ENCODE data around the gene CDIP1. TPM values are rescaled to one million over a fixed set of nuclear protein-coding genes. Genes with fewer than 3 reads are reported as not detected.

Gene CDIP1
- total and polyA plus RNA-seq, 2 experiments from 2014 or later, result 22.0 to 33.3 TPM

GRCh38 chr16:4539716-4540284 is 1.2 kb upstream of the CDIP1 start:
- Histone ChIP-seq H3K36me3 (replicated peaks; ENCODE audit: insufficient read depth, low read depth) (no peaks in the 10 kb centered on the region), H3K79me2 (peaks cover 34% of the 10 kb centered on the region), H3K9me2 (replicated peaks; ENCODE audit: insufficient read depth) (no peaks in the 10 kb centered on the region), H3K27ac (no peak overlapping the region), H2AFZ (no peak overlapping the region), H4K20me1 (ENCODE audit: insufficient read depth, poor library complexity, severe bottlenecking) (peaks cover 23% of the 10 kb centered on the region), H3K27me3 (no peaks in the 10 kb centered on the region), H3K4me2 (no peak overlapping the region), H3K9me3 (ENCODE audit: low read depth) (no peaks in the 10 kb centered on the region), H3K4me3 (no peak overlapping the region), H3K4me1 (ENCODE audit: insufficient read depth) (peaks cover 8% of the 10 kb centered on the region)
- TF ChIP-seq CTCF (IDR thresholded peaks at IDR 0.05; ENCODE audit: poor library complexity) (no peak), EZH2phosphoT487 (IDR thresholded peaks at IDR 0.05; ENCODE audit: low read depth, severe bottlenecking, unreplicated experiment) (no peak), EZH2 (IDR thresholded peaks at IDR 0.05; ENCODE audit: borderline replicate concordance) (no peak)
- WGBS (ENCODE audit: low lambda C conversion rate, missing lambda C conversion rate), result 96% methylated on average over 2 of the region's 2 CpGs
- DNase-seq (ENCODE audit: low spot score), result no peak

GRCh38 chr16:4537376-4538343 is 913 bp downstream of the CDIP1 start:
- Histone ChIP-seq H3K9me2 (replicated peaks; ENCODE audit: insufficient read depth) (no peaks in the 10 kb centered on the region), H3K4me3 (peak overlapping the region; percentile 94), H3K9me3 (ENCODE audit: low read depth) (no peaks in the 10 kb centered on the region), H3K36me3 (replicated peaks; ENCODE audit: insufficient read depth, low read depth) (no peaks in the 10 kb centered on the region), H3K4me1 (ENCODE audit: insufficient read depth) (peaks cover 8% of the 10 kb centered on the region), H3K4me2 (peak overlapping the region; percentile 97), H4K20me1 (ENCODE audit: insufficient read depth, poor library complexity, severe bottlenecking) (peaks cover 24% of the 10 kb centered on the region), H3K27ac (peak overlapping the region; percentile 94), H3K27me3 (no peaks in the 10 kb centered on the region), H2AFZ (peak overlapping the region; percentile 56), H3K79me2 (peaks cover 52% of the 10 kb centered on the region)
- WGBS (ENCODE audit: low lambda C conversion rate, missing lambda C conversion rate), result 14% methylated on average over 62 of the region's 75 CpGs
- no peak for TF ChIP-seq EZH2phosphoT487 (IDR thresholded peaks at IDR 0.05; ENCODE audit: low read depth, severe bottlenecking, unreplicated experiment)
- TF ChIP-seq EZH2 (IDR thresholded peaks at IDR 0.05; ENCODE audit: borderline replicate concordance), result no peak
- no peak for TF ChIP-seq CTCF (IDR thresholded peaks at IDR 0.05; ENCODE audit: poor library complexity)
- no peak for DNase-seq (ENCODE audit: low spot score)

- Histone ChIP-seq H4K20me1 (ENCODE audit: insufficient read depth, poor library complexity, severe bottlenecking) (peaks cover 24% of the 10 kb centered on the region), H3K27ac (no peak overlapping the region), H3K9me3 (ENCODE audit: low read depth) (no peaks in the 10 kb centered on the region), H3K36me3 (replicated peaks; ENCODE audit: insufficient read depth, low read depth) (no peaks in the 10 kb centered on the region), H3K9me2 (replicated peaks; ENCODE audit: insufficient read depth) (no peaks in the 10 kb centered on the region), H3K4me3 (no peak overlapping the region), H3K79me2 (peaks cover 61% of the 10 kb centered on the region), H3K4me2 (peak overlapping the region; percentile 97), H3K27me3 (no peaks in the 10 kb centered on the region), H2AFZ (no peak overlapping the region), H3K4me1 (ENCODE audit: insufficient read depth) (peaks cover 8% of the 10 kb centered on the region)
- DNase-seq (ENCODE audit: low spot score), result no peak
- TF ChIP-seq EZH2phosphoT487 (IDR thresholded peaks at IDR 0.05; ENCODE audit: low read depth, severe bottlenecking, unreplicated experiment) (no peak), EZH2 (IDR thresholded peaks at IDR 0.05; ENCODE audit: borderline replicate concordance) (no peak)
- WGBS (ENCODE audit: low lambda C conversion rate, missing lambda C conversion rate), result 91% methylated on average over 15 of the region's 15 CpGs
These were observed 2.0 kb downstream of the CDIP1 start for GRCh38 chr16:4536391-4537106.
